MM.1S (cell line): ENCODE measurements around the gene FCGBP.

Source experiments
- CTCF ChIP-seq: fragments of 300-600 bp; sonication (generic); IDR thresholded peaks from 2 replicates; pipeline ENCODE4 v1.5.1; 2016; ENCODE audit warnings: antibody characterized with exemption, low read length, mixed read lengths
- EZH2 ChIP-seq: fragments of 300-600 bp; sonication (generic); optimal IDR thresholded peaks from 2 replicates; pipeline ENCODE3; 2017; ENCODE audit warnings: low read depth, mild to moderate bottlenecking, antibody characterized with exemption, low read length, mixed read lengths
- EZH2phosphoT487 ChIP-seq: fragments of 300-600 bp; sonication (generic); IDR thresholded peaks from 2 replicates; pipeline ENCODE4 v1.6.1; 2018; ENCODE audit warnings: antibody characterized with exemption, low read length

- TF ChIP-seq EZH2, result no peak
- no peak for TF ChIP-seq CTCF
- no peak for TF ChIP-seq EZH2phosphoT487
These were observed 5.1 kb upstream of the FCGBP start for GRCh38 chr19:39939556-39939955.
